AG09319 (cell line): ENCODE results near the gene DLGAP3.

Experiments used
- DNase-seq: peaks from one replicate; pipeline ENCODE4 v3.0.0-alpha.2; 2010; ENCODE audit warnings: low read depth; ENCODE audit errors: extremely low read depth
- TF ChIP-seq, protein P1 (sequence below): IDR thresholded peaks from 2 replicates; pipeline ENCODE4 v1.5.1; 2011; ENCODE audit warnings: low read depth, mild to moderate bottlenecking, inconsistent platforms, low read length, moderate library complexity

DLGAP3 gene

DNA sequence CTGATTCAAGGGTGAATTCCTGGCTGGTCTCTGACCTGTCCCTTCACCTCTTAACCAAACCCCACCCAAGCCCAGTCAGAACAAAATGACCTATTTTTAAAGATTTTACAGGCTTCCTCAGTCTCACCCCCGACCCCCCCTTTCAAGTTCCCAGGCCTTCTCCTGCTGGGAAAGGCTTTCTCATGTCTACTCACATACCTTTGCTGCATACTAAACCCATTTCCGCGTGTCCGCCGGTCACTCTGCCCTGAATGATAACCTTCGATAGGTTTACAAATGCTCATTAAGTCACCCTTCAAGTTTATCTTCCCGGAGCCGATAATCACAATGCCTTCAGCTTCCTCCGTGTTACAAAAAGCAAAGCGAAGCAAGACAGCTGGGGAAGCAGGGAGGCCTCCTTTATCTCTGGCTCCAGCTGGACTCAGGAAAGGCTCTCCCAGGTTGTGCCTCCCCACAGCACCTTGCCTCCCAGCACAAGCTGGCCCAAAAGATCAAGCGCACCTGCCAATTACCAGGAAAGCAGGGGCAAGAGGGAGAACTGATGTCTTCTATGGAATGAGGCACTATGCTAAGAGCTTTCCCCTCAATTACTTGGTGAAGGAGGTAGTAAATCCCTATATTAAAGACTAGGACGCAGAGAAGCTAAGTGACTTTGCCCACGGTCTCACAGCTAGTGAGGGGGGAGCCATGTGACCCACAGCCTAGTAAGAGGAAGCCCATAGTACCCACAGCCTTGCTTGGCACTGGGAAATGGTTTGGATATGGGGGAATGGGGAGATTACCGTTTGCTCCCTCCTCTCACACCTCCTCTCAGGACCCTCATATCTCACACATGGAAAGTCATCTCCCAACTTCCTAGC is 85.8 kb downstream of the DLGAP3 start:
- TF ChIP-seq, protein P1, sequence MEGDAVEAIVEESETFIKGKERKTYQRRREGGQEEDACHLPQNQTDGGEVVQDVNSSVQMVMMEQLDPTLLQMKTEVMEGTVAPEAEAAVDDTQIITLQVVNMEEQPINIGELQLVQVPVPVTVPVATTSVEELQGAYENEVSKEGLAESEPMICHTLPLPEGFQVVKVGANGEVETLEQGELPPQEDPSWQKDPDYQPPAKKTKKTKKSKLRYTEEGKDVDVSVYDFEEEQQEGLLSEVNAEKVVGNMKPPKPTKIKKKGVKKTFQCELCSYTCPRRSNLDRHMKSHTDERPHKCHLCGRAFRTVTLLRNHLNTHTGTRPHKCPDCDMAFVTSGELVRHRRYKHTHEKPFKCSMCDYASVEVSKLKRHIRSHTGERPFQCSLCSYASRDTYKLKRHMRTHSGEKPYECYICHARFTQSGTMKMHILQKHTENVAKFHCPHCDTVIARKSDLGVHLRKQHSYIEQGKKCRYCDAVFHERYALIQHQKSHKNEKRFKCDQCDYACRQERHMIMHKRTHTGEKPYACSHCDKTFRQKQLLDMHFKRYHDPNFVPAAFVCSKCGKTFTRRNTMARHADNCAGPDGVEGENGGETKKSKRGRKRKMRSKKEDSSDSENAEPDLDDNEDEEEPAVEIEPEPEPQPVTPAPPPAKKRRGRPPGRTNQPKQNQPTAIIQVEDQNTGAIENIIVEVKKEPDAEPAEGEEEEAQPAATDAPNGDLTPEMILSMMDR, result no peak
- DNase-seq, result no peak

DNA sequence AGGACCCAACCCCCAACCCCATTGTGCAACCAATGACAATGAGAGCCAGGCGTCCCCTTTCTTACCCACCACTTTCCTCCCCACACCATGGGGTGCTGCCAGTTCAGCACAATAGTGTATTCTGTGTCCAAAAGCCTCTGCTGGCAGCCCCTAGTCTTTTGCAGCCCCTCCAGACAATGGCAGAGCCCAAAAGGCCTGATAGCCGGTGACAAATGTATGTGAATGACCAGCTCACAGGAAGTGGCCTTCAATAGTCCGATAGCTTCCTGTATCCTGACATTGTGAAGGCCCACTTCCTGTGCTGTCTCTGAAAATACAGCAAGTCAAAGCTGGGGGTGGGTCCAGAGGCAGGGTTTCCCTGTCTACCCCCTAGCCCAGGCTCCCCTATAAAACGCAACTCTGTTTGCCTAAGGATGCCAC is 86.5 kb downstream of the DLGAP3 start:
- no peak for DNase-seq
- TF ChIP-seq, protein P1, result no peak

DNA sequence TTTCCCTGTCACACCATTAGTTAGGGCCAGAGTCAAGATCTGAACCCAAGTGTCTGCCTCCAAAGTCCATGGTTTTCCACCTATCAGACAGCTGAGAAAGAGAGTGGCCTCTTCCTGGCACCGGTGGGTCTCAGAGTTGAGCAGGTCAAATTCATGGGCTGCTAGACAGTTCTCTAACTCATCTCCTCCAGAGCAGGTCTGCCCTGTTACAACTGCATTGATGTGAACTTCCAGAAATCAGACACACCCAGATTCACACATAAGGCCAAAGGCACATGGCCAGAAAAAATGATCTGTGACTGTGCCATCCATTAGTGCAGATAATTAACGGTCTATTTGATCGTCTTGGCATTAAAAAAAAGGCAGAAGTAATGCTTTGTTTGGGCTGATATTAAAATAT is 87.4 kb downstream of the DLGAP3 start:
- TF ChIP-seq, protein P1, result no peak
- DNase-seq, result no peak

DNA sequence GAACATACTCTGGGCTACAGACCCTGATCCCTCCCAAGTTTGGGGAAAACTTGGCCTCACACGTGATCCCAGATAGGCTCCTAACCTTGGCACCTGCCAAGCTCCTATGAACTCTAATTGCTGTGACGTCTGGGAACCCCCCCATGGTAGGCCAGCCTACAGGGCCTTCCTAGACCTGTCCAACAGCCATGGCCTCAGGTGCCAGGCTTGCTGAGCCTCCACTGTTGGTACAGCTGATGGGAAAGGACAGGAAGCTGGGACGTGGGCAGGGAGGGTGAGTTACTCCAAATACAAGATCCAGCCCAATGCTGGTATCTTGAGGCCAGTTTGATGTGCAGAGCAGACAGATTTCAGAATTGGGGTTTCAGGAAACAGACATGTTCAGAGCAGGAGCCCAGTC is 89.0 kb downstream of the DLGAP3 start:
- TF ChIP-seq, protein P1, result no peak
- no peak for DNase-seq

DNA sequence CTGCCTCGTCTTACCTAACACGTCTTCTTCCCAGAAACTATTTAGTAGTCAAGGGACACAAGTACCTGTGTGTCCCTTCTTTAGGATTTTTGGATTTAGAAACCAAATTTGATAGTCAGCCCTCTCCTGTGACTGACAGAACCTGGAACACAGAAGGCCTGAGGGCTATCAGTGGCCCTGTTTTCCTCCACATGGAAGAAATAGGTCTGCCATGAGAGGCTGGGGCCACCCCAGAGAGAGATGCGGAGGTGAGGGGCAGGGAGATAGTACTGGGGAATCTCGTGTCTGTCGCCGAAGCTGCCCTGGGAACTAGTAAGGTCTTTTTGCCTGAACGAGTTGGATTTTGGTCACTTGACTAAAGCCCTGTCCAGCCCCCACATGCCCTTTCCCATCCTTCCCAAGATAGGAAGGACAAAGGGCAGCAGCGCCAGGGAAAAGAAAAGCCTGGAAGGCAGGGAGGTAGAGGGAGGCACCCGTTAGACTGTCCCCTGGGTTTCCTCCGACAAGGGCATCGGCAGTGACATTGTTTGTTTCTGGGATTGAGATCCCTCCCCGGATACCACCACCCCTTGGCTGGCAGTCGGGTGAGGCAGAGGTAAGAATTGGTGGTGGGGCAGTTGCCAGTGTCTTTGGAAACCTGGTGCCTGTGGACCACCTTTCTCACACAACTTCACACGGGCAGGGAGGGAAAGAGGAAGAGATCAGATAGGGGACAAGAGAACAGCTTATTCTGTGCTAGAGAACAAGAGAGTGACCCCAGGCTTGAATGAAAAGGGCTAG is 89.7 kb downstream of the DLGAP3 start:
- TF ChIP-seq, protein P1, result no peak
- DNase-seq, result no peak

DNA sequence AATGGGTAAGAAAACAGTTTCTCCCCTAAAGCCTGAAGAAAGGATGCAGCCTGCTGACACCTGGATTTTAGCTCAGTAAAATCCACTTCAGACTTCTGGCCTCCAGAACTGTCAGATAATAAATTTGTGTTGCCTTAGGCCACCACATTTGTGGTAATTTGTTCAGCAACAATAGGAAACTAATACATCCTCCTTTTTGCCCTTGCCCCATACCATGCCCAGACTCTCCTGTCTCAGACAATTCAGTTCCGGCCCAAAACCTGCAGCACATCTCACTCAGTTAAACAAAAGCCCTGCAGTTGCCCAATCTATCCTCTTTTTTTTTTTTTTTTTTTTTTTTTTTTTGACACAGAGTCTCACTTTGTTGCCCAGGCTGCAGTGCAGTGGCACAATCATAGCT is 95.7 kb downstream of the DLGAP3 start:
- TF ChIP-seq, protein P1, result no peak
- DNase-seq, result no peak

DNA sequence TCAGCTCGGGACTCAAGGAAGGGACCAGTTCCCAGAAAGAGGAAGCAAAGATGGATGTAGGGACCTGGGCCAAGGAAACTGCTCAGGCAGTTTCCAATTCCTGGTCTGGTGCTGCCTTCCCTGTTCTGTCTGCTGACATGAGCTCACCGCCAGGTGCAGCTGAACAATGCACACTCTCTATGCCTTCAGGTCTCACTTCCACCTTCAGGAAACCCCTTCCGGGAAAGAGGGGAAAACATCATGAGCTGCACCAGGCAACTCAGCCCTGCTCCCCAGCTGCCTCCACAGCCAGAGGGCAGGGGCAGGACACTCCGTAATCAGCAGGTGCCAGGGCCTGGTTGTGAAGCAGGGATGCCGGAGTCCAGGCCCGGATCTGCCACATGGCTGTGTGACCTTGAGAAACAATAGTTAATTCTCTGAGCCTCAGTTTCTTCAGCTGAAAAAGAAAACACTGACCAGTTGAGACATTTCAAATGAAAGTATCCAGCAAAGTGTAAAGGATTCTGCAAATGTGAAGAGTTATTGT is 97.7 kb downstream of the DLGAP3 start:
- TF ChIP-seq, protein P1, result no peak
- DNase-seq, result no peak
